Fibroblast of the aortic adventitia (primary cell): Measurements from ENCODE around the gene C19orf81. TPM values are rescaled to one million over a fixed set of nuclear protein-coding genes. Genes with fewer than 3 reads are reported as not detected.

Source experiments
- DNase-seq: peaks from one replicate; pipeline ENCODE4 v3.0.0-alpha.2; 2010; ENCODE audit warnings: low read depth
- H3K4me3 ChIP-seq: 2 replicates; pipeline ENCODE4 v1.5.1; 2011; ENCODE audit warnings: low read depth, mild to moderate bottlenecking, control low read depth, low read length, moderate library complexity
- total RNA-seq: library from RNA; depleted of rRNA; stranded (reverse); fragments of >200 nt; gene quantifications from 2 replicates; pipeline ENCODE4 v1.2.3, GENCODE V29; 2012; ENCODE audit warnings: low replicate concordance
- TF ChIP-seq, protein P1 (sequence below): IDR thresholded peaks from 2 replicates; pipeline ENCODE4 v1.5.1; 2011; ENCODE audit warnings: mild to moderate bottlenecking, low read length, control low read depth, inconsistent platforms; ENCODE audit not compliant: insufficient read depth

The C19orf81 gene
- total RNA-seq, 1 donor, result not detected

DNA sequence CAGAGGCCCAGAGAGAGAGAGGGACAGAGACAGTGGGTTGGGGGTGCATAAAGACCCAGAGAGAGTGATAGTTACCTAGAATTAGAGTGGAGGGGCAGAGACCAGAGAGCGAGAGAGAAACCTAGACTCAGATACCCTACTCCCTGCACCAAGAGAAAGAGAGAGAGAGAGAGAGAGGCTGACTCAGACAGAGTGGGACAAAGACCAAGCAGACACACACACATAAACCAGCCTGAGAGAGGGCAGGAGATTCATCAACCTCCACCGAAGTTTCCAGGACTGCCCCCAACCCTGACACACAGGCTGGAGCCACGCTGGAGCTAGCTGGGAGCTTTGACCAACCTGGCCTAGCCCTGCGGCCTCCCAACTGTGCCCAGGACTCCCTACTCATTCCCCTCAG, 22.4 kb upstream of the C19orf81 start:
- TF ChIP-seq, protein P1, sequence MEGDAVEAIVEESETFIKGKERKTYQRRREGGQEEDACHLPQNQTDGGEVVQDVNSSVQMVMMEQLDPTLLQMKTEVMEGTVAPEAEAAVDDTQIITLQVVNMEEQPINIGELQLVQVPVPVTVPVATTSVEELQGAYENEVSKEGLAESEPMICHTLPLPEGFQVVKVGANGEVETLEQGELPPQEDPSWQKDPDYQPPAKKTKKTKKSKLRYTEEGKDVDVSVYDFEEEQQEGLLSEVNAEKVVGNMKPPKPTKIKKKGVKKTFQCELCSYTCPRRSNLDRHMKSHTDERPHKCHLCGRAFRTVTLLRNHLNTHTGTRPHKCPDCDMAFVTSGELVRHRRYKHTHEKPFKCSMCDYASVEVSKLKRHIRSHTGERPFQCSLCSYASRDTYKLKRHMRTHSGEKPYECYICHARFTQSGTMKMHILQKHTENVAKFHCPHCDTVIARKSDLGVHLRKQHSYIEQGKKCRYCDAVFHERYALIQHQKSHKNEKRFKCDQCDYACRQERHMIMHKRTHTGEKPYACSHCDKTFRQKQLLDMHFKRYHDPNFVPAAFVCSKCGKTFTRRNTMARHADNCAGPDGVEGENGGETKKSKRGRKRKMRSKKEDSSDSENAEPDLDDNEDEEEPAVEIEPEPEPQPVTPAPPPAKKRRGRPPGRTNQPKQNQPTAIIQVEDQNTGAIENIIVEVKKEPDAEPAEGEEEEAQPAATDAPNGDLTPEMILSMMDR, result no peak
- H3K4me3 ChIP-seq, result no peak overlapping the region
- DNase-seq, result no peak

DNA sequence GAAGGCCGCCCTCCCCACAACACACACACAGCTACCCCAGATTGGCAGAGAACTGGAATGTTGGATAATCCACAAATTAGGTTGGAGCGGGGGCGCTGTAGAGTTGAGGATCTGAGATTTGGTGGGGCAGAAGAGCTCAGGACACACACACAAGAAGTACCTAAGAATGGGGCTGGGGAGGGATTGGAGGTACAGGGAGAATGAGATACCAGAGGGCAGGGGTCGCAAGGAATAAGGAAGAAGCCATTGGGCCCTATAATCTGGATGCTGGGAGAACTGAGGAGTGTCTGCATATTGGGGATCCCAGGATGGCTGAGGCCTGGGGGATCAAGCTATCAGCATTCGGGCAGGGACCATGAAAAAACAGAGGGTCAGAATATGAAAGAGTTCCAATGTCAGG, 21.1 kb upstream of the C19orf81 start:
- no peak overlapping the region for H3K4me3 ChIP-seq
- TF ChIP-seq, protein P1, result no peak
- DNase-seq, result no peak

DNA sequence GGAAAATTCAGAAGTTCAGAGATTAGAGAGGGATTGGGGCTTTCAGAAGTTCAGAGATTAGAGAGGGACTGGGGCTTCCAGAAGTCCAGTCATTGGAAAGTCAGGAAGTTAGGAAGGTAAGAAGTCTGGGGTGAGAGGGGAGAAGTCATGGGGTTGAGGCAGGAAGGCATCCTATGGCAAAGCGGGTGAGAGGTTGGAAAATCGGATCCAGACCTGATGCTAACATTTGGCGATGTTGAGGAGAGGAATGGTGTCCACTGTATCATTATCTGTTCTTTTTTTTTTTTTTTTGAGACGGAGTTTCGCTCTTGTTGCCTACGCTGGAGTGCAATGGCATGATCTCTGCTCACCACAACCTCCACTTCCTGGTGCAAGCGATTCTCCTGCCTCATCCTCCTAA, 20.7 kb upstream of the C19orf81 start:
- no peak overlapping the region for H3K4me3 ChIP-seq
- TF ChIP-seq, protein P1, result no peak
- no peak for DNase-seq

DNA sequence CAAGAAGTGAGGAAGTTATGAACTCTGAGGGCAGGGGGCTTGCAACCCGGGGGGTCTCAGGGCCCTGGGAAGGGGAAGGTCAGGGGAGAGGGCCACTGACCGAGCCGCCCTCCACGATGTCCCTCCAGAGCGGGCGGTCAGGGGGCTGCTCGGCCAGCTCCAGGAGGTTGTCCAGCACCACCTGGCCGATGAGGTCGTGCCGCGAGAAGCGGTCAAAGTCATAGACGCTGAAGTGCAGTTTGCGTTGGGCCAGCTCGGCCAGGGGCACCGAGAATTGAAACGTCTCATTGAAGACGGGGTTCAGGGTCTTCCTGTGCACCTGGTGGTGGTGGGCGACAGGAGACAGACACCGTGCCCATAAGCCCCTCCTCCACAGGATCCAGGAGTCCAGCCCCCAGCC, 20.1 kb upstream of the C19orf81 start:
- no peak for DNase-seq
- TF ChIP-seq, protein P1, result no peak
- H3K4me3 ChIP-seq, result no peak overlapping the region

DNA sequence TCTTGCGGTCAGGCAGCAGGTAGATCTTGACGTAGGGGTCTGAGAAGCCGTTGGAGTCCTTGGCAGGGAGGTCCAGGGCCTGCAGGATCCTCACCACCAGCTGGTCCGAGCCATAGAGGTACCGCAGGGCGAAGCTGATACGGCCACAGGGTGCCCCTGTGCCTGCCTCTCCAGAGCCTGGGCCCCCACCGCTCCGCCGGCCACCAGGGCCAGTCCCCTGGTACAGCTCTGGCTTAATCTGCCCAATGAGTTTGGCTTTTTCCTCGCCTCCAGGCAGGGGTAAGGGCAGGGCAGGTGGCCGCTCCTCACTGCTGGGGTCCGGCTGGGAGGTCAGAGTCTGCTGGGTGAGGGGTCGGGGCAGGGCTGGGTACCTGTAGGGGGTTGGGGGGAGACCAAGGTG, 19.4 kb upstream of the C19orf81 start:
- H3K4me3 ChIP-seq, result no peak overlapping the region
- TF ChIP-seq, protein P1, result no peak
- no peak for DNase-seq

DNA sequence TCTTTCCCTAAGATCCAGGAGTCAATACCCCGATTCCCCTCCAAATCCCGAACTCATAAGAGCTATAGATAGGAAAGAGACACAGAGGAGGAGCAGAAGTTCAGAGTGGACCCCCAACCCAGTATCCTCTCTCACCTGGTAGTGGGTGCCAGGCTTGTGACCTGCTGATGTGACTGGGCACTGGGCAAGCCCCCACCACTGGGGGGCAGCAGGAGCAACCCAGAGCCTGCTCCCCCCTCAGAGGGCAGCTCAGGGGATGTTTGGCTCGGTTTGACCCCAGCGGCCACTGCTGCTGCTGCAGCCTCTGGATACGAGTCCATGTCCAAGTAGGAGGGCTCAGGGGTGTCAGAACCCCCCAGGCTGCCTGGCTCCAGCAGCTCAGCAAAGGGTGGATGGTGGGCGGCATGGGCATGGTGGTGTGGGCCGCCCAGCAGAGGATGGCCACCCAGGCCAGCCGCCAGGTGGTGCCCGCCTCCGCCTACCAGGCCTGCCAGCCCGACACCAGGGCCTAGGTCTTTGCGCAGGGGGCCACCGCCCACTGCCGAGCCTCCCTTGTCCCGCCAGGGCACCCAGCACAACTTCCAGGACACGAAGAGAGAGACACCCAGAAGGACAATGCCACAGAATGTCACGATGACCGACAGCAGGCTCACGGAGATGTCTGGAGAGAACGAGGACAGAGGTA, 17.0 kb upstream of the C19orf81 start:
- H3K4me3 ChIP-seq, result no peak overlapping the region
- TF ChIP-seq, protein P1, result no peak
- no peak for DNase-seq

DNA sequence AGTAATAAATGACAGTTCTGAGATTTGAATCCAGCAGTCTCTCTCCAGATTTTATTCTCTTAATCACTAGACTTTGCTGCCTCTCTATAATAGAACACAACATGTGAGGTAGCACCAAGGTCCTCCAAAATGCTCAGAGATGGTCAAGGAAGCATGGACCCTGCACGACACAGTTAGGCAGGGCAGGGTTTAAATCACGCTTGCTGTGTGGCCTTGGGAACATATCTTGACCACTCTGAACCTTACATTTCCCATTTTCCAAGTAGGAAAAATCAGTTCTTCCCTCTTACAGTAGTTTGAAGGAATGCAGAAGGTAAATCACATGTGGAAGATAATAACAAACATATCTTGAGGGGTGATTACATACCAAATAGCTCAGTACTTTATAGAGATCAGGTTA, 15.9 kb upstream of the C19orf81 start:
- DNase-seq, result no peak
- TF ChIP-seq, protein P1, result no peak
- no peak overlapping the region for H3K4me3 ChIP-seq
